Liver (tissue), 9 donors: ENCODE data around the gene TAF4. TPM values are rescaled to one million over a fixed set of nuclear protein-coding genes. Genes with fewer than 3 reads are reported as not detected.

Experiments
- DNase-seq: peaks from one replicate; pipeline ENCODE4 v3.0.0-alpha.2; 2017; ENCODE audit warnings: low spot score
- H3K27ac ChIP-seq, 2 donors: one replicate each; pipeline ENCODE4 v1.7.0; 2013; ENCODE audit warnings: inconsistent platforms in 2 of 2, low read length in 2 of 2, control low read depth in 1 of 2, low read depth in 1 of 2, mild to moderate bottlenecking in 1 of 2
- H3K27me3 ChIP-seq, 4 donors: one replicate each; pipeline versions ENCODE4 v1.6.1 to v1.7.0; 2013; ENCODE audit warnings: low read length in 3 of 4, inconsistent platforms in 1 of 4, mild to moderate bottlenecking in 1 of 4, moderate library complexity in 1 of 4; ENCODE audit not compliant: control insufficient read depth in 4 of 4, insufficient read depth in 4 of 4
- H3K36me3 ChIP-seq, 4 donors: one replicate each; pipeline versions ENCODE4 v1.6.1 to v1.7.0; 2013; ENCODE audit warnings: low read length in 3 of 4, mild to moderate bottlenecking in 3 of 4, low read depth in 1 of 4, moderate library complexity in 1 of 4; ENCODE audit not compliant: control insufficient read depth in 4 of 4, insufficient read depth in 3 of 4
- H3K4me1 ChIP-seq, 4 donors: one replicate each; pipeline versions ENCODE4 v1.6.1 to v1.7.0; 2013; ENCODE audit warnings: low read length in 3 of 4, mild to moderate bottlenecking in 3 of 4, moderate library complexity in 1 of 4; ENCODE audit not compliant: control insufficient read depth in 4 of 4, insufficient read depth in 4 of 4
- H3K4me3 ChIP-seq, 3 donors: one replicate each; pipeline versions ENCODE4 v1.6.1 to v1.7.0; 2013; ENCODE audit warnings: low read length in 3 of 3, control low read depth in 1 of 3, low read depth in 1 of 3, mild to moderate bottlenecking in 1 of 3
- H3K9ac ChIP-seq, 2 donors: one replicate each; pipeline ENCODE4 v1.7.0; 2013; ENCODE audit warnings: low read length in 2 of 2, mild to moderate bottlenecking in 2 of 2, moderate library complexity in 2 of 2, control low read depth in 1 of 2, low read depth in 1 of 2
- H3K9me3 ChIP-seq, 4 donors: one replicate each; pipeline versions ENCODE4 v1.6.1 to v1.7.0; 2013; ENCODE audit warnings: low read length in 3 of 4; ENCODE audit not compliant: control insufficient read depth in 4 of 4
- EGR1 ChIP-seq, 2 donors: IDR thresholded peaks; 2 replicates each; pipeline ENCODE4 v1.6.1; 2016 to 2018; ENCODE audit warnings: antibody characterized with exemption in 2 of 2, low read depth in 2 of 2
- FOXA1 ChIP-seq: IDR thresholded peaks from 2 replicates; pipeline ENCODE4 v1.6.1; 2016; ENCODE audit warnings: antibody characterized with exemption
- FOXA2 ChIP-seq: IDR thresholded peaks from 2 replicates; pipeline ENCODE4 v1.6.1; 2016; ENCODE audit warnings: antibody characterized with exemption
- GABPA ChIP-seq, 2 donors: IDR thresholded peaks in 1 of 2; conservative IDR thresholded peaks in 1 of 2; 2 replicates each; pipeline ENCODE4 v1.6.1; 2016; ENCODE audit warnings: antibody characterized with exemption in 2 of 2, mild to moderate bottlenecking in 1 of 2, moderate library complexity in 1 of 2
- HNF4A ChIP-seq, 2 donors: conservative IDR thresholded peaks; 2 replicates each; pipeline ENCODE4 v1.6.1; 2016; ENCODE audit warnings: antibody characterized with exemption in 2 of 2, mild to moderate bottlenecking in 2 of 2
- HNF4G ChIP-seq: IDR thresholded peaks from 2 replicates; pipeline ENCODE4 v1.6.1; 2016; ENCODE audit warnings: antibody characterized with exemption
- JUND ChIP-seq, 2 donors: IDR thresholded peaks; 2 replicates each; pipeline ENCODE4 v1.6.1; 2016; ENCODE audit warnings: antibody characterized with exemption in 2 of 2
- MAX ChIP-seq: IDR thresholded peaks from 2 replicates; pipeline ENCODE4 v1.6.1; 2016; ENCODE audit warnings: antibody characterized with exemption
- NR2F2 ChIP-seq: IDR thresholded peaks from 2 replicates; pipeline ENCODE4 v1.6.1; 2016; ENCODE audit warnings: antibody characterized with exemption
- RAD21 ChIP-seq, 2 donors: IDR thresholded peaks; 2 replicates each; pipeline ENCODE4 v1.6.1; 2016; ENCODE audit warnings: antibody characterized with exemption in 2 of 2, mild to moderate bottlenecking in 2 of 2
- REST ChIP-seq: IDR thresholded peaks from 2 replicates; pipeline ENCODE4 v1.6.1; 2016; ENCODE audit warnings: antibody characterized with exemption, mild to moderate bottlenecking
- RXRA ChIP-seq, 2 donors: IDR thresholded peaks; 2 replicates each; pipeline ENCODE4 v1.6.1; 2017 to 2018; ENCODE audit warnings: antibody characterized with exemption in 2 of 2, mild to moderate bottlenecking in 1 of 2
- SP1 ChIP-seq: IDR thresholded peaks from 2 replicates; pipeline ENCODE4 v1.6.1; 2018; ENCODE audit warnings: antibody characterized with exemption, mild to moderate bottlenecking
- TAF1 ChIP-seq: conservative IDR thresholded peaks from 2 replicates; pipeline ENCODE4 v1.6.1; 2016; ENCODE audit warnings: antibody characterized with exemption, mild to moderate bottlenecking
- YY1 ChIP-seq: IDR thresholded peaks from 2 replicates; pipeline ENCODE4 v1.6.1; 2016; ENCODE audit warnings: antibody characterized with exemption, mild to moderate bottlenecking
- WGBS: extraction: QIAGEN DNeasy Blood & Tissue Kit; methylation state at CpG from one replicate; pipeline ENCODE4 v1.1.7; 2013; 5-methylcytosine and 5-hydroxymethylcytosine counted together
- polyA plus RNA-seq, 2 donors: library from polyadenylated mRNA; stranded (reverse) in 1 of 2; unstranded in 1 of 2; fragments of 200-250 nt in 1 of 2; fragments of >200 nt in 1 of 2; fragmentation: Nextera tagmentation in 1 of 2; extraction: Ambion mirVana in 1 of 2; gene quantifications; one replicate each; pipeline versions ENCODE4 v1.2.1 to v1.2.3, GENCODE V29; 2013 to 2015
- total RNA-seq, 2 donors: library from RNA; depleted of rRNA; stranded (reverse); fragments of >200 nt; gene quantifications; one replicate each; pipeline ENCODE4 v1.2.3, GENCODE V29; 2014
- TF ChIP-seq, protein P1 (sequence below): IDR thresholded peaks from 2 replicates; pipeline ENCODE4 v1.6.1; 2016; ENCODE audit warnings: antibody characterized with exemption
- TF ChIP-seq, protein P2 (sequence below): fragments of 150-350 bp; IDR thresholded peaks from 2 replicates; pipeline ENCODE4 v1.5.1; 2017; ENCODE audit warnings: improper control_type of control experiment, low read depth, low read length; ENCODE audit not compliant: missing input control
- TF ChIP-seq, protein P3 (sequence below): IDR thresholded peaks from 2 replicates; pipeline ENCODE4 v1.6.1; 2016; ENCODE audit warnings: antibody characterized with exemption
- donor health status: healthy.
- donor health status: healthy.
- donor health status: healthy.
- donor health status: healthy.
- donor health status: healthy.

TAF4 gene
- total and polyA plus RNA-seq, 4 donors: 2.0 to 11.8 (median 5.6) TPM

GRCh38 chr20:61970357-61970756, 95.3 kb downstream of the TAF4 start:
- WGBS: 96% methylated on average over 14 of the region's 14 CpGs
- TF ChIP-seq REST (no peak), RXRA (IDR thresholded peaks at IDR 0.05) (no peak), HNF4G (no peak), RAD21 (IDR thresholded peaks at IDR 0.05) (no peak), EGR1 (IDR thresholded peaks at IDR 0.05; ENCODE audit: low read depth in 2 of 2) (no peak), JUND (IDR thresholded peaks at IDR 0.05) (no peak), GABPA (IDR thresholded peaks at IDR 0.05 in 1 of 2, conservative IDR thresholded peaks at IDR 0.05 in 1 of 2) (no peak), TAF1 (no peak), FOXA2 (no peak), YY1 (no peak), FOXA1 (no peak), MAX (no peak), HNF4A (conservative IDR thresholded peaks at IDR 0.05) (no peak), SP1 (no peak), NR2F2 (no peak)
- TF ChIP-seq, protein P1, sequence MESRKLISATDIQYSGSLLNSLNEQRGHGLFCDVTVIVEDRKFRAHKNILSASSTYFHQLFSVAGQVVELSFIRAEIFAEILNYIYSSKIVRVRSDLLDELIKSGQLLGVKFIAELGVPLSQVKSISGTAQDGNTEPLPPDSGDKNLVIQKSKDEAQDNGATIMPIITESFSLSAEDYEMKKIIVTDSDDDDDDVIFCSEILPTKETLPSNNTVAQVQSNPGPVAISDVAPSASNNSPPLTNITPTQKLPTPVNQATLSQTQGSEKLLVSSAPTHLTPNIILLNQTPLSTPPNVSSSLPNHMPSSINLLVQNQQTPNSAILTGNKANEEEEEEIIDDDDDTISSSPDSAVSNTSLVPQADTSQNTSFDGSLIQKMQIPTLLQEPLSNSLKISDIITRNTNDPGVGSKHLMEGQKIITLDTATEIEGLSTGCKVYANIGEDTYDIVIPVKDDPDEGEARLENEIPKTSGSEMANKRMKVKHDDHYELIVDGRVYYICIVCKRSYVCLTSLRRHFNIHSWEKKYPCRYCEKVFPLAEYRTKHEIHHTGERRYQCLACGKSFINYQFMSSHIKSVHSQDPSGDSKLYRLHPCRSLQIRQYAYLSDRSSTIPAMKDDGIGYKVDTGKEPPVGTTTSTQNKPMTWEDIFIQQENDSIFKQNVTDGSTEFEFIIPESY: no peak
- TF ChIP-seq, protein P2, sequence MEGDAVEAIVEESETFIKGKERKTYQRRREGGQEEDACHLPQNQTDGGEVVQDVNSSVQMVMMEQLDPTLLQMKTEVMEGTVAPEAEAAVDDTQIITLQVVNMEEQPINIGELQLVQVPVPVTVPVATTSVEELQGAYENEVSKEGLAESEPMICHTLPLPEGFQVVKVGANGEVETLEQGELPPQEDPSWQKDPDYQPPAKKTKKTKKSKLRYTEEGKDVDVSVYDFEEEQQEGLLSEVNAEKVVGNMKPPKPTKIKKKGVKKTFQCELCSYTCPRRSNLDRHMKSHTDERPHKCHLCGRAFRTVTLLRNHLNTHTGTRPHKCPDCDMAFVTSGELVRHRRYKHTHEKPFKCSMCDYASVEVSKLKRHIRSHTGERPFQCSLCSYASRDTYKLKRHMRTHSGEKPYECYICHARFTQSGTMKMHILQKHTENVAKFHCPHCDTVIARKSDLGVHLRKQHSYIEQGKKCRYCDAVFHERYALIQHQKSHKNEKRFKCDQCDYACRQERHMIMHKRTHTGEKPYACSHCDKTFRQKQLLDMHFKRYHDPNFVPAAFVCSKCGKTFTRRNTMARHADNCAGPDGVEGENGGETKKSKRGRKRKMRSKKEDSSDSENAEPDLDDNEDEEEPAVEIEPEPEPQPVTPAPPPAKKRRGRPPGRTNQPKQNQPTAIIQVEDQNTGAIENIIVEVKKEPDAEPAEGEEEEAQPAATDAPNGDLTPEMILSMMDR: no peak
- TF ChIP-seq, protein P3, sequence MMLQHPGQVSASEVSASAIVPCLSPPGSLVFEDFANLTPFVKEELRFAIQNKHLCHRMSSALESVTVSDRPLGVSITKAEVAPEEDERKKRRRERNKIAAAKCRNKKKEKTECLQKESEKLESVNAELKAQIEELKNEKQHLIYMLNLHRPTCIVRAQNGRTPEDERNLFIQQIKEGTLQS: no peak
- H3K4me3 ChIP-seq: no peak overlapping the region

More at GRCh38 chr20:61970357-61970756, 95.3 kb downstream of the TAF4 start:
- no peak overlapping the region for H3K9ac ChIP-seq
- H3K9me3 ChIP-seq: peaks cover 0 to 2% (median 0%) of the 10 kb centered on the region in 4 donors
- no peak overlapping the region for H3K27ac ChIP-seq
- H3K27me3 ChIP-seq: no peaks in the 10 kb centered on the region
- DNase-seq: no peak
- no peaks in the 10 kb centered on the region for H3K4me1 ChIP-seq
- peaks cover 5 to 25% (median 19%) of the 10 kb centered on the region in 4 donors for H3K36me3 ChIP-seq
